Measurements from ENCODE around the gene FYN.

FYN gene

GRCh38 chr6:111880181-111880888 lies 7.1 kb upstream of the FYN start:
- no peak for DNase-seq

- no peak for DNase-seq
These were observed 2.5 kb upstream of the FYN start for GRCh38 chr6:111875741-111876140.

GRCh38 chr6:111874025-111874415 lies 768 bp upstream of the FYN start:
- DNase-seq: no peak

GRCh38 chr6:111872401-111873177 lies 663 bp downstream of the FYN start:
- DNase-seq: peak; percentile 81

GRCh38 chr6:111871725-111872400 lies 1.4 kb downstream of the FYN start:
- no peak for DNase-seq

GRCh38 chr6:111871207-111871606 lies 2.0 kb downstream of the FYN start:
- no peak for DNase-seq

GRCh38 chr6:111870742-111871064 lies 2.5 kb downstream of the FYN start:
- DNase-seq: no peak

- DNase-seq: no peak
These were observed 3.1 kb downstream of the FYN start for GRCh38 chr6:111870051-111870741.

GRCh38 chr6:111866857-111867256 lies 6.4 kb downstream of the FYN start:
- no peak for DNase-seq

GRCh38 chr6:111865909-111866546 lies 7.2 kb downstream of the FYN start:
- no peak for DNase-seq

GRCh38 chr6:111865049-111865585 lies 8.1 kb downstream of the FYN start:
- no peak for DNase-seq

GRCh38 chr6:111864138-111865048 lies 8.9 kb downstream of the FYN start:
- DNase-seq: no peak

GRCh38 chr6:111862741-111863140 lies 10.5 kb downstream of the FYN start:
- DNase-seq: no peak

GRCh38 chr6:111862314-111862713 lies 10.9 kb downstream of the FYN start:
- no peak for DNase-seq

- DNase-seq: no peak
These were observed 11.8 kb downstream of the FYN start for GRCh38 chr6:111861431-111861885.

GRCh38 chr6:111858347-111858746 lies 14.9 kb downstream of the FYN start:
- no peak for DNase-seq

GRCh38 chr6:111857674-111858337 lies 15.4 kb downstream of the FYN start:
- no peak for DNase-seq

GRCh38 chr6:111855753-111856152 lies 17.5 kb downstream of the FYN start:
- no peak for DNase-seq

- DNase-seq: no peak
These were observed 18.6 kb downstream of the FYN start for GRCh38 chr6:111854683-111855082.

- no peak for DNase-seq
These were observed 20.5 kb downstream of the FYN start for GRCh38 chr6:111852725-111853124.

Measured in activated CD8-positive, alpha-beta memory T cell treated with anti-CD3 and anti-CD28 coated beads, Interleukin-2, amount 50 U/mL, for 48 hours (primary cell).